ENCODE data around the gene EIF4E2. TPM values are rescaled to one million over a fixed set of nuclear protein-coding genes. Genes with fewer than 3 reads are reported as not detected.
A peak's percentile ranks its signal among the peaks of the same experiment; 100 is the strongest.

Gene EIF4E2
- total and polyA plus RNA-seq, 2 of the 13 experiments (the other 11 are each of a cell fraction or from before 2014, with no cell fraction given): 25.0 to 101 TPM

DNA sequence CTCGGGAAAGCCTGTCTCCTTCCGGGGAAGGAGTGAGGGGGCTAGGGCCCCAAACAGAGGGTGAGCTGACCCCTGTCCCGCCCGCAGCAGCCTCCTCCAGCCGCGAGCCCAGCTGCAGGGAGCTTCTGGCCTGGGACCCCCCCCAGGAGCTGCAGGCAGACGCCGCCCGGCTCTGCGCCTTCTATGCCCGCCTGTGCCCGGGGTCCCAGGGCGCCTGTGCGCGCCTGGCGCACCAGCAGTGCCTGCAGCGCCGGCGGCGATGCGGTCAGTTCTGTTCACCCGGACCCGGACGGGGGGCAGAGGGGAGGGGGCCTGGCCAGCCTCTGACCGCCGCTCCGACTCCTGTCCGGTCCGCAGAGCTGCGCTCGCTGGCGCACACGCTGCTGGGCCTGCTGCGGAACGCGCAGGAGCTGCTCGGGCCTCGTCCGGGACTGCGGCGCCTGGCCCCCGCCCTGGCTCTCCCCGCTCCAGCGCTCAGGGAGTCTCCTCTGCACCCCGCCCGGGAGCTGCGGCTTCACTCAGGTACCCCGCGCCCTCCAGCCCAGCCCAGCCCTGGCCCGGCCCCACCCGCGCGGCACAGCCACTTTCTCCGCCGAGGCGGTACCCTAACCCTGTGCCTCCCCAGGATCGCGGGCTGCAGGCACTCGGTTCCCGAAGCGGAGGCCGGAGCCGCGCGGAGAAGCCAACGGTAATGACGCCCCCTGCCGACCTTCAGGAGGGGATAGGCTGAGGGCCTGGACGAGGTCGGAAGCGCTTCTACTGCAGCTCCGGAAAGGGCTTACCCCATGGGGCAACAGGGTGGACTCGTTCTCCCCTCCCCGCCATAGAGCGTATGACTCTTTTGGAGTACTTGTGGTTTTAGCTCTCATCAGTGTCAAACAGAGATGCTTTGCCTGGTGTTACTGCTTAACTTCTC is 26.5 kb upstream of the EIF4E2 start (continued):
- TF ChIP-seq, protein P1, sequence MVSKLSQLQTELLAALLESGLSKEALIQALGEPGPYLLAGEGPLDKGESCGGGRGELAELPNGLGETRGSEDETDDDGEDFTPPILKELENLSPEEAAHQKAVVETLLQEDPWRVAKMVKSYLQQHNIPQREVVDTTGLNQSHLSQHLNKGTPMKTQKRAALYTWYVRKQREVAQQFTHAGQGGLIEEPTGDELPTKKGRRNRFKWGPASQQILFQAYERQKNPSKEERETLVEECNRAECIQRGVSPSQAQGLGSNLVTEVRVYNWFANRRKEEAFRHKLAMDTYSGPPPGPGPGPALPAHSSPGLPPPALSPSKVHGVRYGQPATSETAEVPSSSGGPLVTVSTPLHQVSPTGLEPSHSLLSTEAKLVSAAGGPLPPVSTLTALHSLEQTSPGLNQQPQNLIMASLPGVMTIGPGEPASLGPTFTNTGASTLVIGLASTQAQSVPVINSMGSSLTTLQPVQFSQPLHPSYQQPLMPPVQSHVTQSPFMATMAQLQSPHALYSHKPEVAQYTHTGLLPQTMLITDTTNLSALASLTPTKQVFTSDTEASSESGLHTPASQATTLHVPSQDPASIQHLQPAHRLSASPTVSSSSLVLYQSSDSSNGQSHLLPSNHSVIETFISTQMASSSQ (IDR thresholded peaks at IDR 0.05; ENCODE audit: low read depth): no peak
- TF ChIP-seq, protein P1 (CRISPR knock-in tag; IDR thresholded peaks at IDR 0.05; ENCODE audit: borderline replicate concordance): no peak
- TF ChIP-seq, protein P2, sequence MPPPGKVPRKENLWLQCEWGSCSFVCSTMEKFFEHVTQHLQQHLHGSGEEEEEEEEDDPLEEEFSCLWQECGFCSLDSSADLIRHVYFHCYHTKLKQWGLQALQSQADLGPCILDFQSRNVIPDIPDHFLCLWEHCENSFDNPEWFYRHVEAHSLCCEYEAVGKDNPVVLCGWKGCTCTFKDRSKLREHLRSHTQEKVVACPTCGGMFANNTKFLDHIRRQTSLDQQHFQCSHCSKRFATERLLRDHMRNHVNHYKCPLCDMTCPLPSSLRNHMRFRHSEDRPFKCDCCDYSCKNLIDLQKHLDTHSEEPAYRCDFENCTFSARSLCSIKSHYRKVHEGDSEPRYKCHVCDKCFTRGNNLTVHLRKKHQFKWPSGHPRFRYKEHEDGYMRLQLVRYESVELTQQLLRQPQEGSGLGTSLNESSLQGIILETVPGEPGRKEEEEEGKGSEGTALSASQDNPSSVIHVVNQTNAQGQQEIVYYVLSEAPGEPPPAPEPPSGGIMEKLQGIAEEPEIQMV (CRISPR knock-in tag; IDR thresholded peaks at IDR 0.05; ENCODE audit: low read depth): peak; percentile 62
- TF ChIP-seq FIP1L1 (IDR thresholded peaks at IDR 0.05; ENCODE audit: borderline replicate concordance, insufficient read depth, low read depth, low read length): no peak
- TF ChIP-seq ZNF160 (CRISPR knock-in tag; IDR thresholded peaks at IDR 0.05): no peak
- 0 out of 2 replicates have a peak, but pooled peaks have one; percentile 45 for TF ChIP-seq KAT7 (CRISPR knock-in tag; IDR thresholded peaks at IDR 0.05; ENCODE audit: borderline replicate concordance)
- TF ChIP-seq ZNF792 (CRISPR knock-in tag; IDR thresholded peaks at IDR 0.05): no peak
- no peak for TF ChIP-seq FOXP1 (IDR thresholded peaks at IDR 0.05)
- TF ChIP-seq FOXP1 (CRISPR knock-in tag; IDR thresholded peaks at IDR 0.05): no peak
- TF ChIP-seq TBX3 (IDR thresholded peaks at IDR 0.05; ENCODE audit: borderline replicate concordance): no peak
- no peak for TF ChIP-seq ARID2 (CRISPR knock-in tag; IDR thresholded peaks at IDR 0.05; ENCODE audit: borderline replicate concordance)
- TF ChIP-seq, protein P3, sequence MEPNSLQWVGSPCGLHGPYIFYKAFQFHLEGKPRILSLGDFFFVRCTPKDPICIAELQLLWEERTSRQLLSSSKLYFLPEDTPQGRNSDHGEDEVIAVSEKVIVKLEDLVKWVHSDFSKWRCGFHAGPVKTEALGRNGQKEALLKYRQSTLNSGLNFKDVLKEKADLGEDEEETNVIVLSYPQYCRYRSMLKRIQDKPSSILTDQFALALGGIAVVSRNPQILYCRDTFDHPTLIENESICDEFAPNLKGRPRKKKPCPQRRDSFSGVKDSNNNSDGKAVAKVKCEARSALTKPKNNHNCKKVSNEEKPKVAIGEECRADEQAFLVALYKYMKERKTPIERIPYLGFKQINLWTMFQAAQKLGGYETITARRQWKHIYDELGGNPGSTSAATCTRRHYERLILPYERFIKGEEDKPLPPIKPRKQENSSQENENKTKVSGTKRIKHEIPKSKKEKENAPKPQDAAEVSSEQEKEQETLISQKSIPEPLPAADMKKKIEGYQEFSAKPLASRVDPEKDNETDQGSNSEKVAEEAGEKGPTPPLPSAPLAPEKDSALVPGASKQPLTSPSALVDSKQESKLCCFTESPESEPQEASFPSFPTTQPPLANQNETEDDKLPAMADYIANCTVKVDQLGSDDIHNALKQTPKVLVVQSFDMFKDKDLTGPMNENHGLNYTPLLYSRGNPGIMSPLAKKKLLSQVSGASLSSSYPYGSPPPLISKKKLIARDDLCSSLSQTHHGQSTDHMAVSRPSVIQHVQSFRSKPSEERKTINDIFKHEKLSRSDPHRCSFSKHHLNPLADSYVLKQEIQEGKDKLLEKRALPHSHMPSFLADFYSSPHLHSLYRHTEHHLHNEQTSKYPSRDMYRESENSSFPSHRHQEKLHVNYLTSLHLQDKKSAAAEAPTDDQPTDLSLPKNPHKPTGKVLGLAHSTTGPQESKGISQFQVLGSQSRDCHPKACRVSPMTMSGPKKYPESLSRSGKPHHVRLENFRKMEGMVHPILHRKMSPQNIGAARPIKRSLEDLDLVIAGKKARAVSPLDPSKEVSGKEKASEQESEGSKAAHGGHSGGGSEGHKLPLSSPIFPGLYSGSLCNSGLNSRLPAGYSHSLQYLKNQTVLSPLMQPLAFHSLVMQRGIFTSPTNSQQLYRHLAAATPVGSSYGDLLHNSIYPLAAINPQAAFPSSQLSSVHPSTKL (CRISPR knock-in tag; IDR thresholded peaks at IDR 0.05): no peak
- TF ChIP-seq POLR2G (IDR thresholded peaks at IDR 0.05; ENCODE audit: low read depth, low read length): no peak
- TF ChIP-seq, protein P4, sequence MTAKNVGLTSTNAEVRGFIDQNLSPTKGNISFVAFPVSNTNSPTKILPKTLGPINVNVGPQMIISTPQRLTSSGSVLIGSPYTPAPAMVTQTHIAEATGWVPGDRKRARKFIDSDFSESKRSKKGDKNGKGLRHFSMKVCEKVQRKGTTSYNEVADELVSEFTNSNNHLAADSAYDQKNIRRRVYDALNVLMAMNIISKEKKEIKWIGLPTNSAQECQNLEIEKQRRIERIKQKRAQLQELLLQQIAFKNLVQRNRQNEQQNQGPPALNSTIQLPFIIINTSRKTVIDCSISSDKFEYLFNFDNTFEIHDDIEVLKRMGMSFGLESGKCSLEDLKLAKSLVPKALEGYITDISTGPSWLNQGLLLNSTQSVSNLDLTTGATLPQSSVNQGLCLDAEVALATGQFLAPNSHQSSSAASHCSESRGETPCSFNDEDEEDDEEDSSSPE (CRISPR knock-in tag; IDR thresholded peaks at IDR 0.05): 0 out of 2 replicates have a peak, but pooled peaks have one; percentile 17
- TF ChIP-seq RFX3 (CRISPR knock-in tag; IDR thresholded peaks at IDR 0.05): no peak
- no peak for TF ChIP-seq SMARCC2 (IDR thresholded peaks at IDR 0.05)
- TF ChIP-seq ZNF878 (CRISPR knock-in tag; IDR thresholded peaks at IDR 0.05): no peak

Data from HepG2 (cell line).